ENCODE measurements around the gene KIF1B. TPM values are rescaled to one million over a fixed set of nuclear protein-coding genes. Genes with fewer than 3 reads are reported as not detected.

Gene KIF1B
- total and polyA plus RNA-seq, 4 donors, result 8.4 to 40.9 (median 8.9) TPM

GRCh38 chr1:10212476-10212875 lies 2.1 kb downstream of the KIF1B start:
- Histone ChIP-seq H3K4me3 (ENCODE audit: low read depth in 1 of 3, low read length in 3 of 3) (no peak overlapping the region), H3K27me3 (ENCODE audit: control insufficient read depth in 4 of 4, insufficient read depth in 4 of 4, low read length in 3 of 4) (no peaks in the 10 kb centered on the region), H3K9me3 (ENCODE audit: control insufficient read depth in 4 of 4, low read length in 3 of 4) (no peaks in the 10 kb centered on the region), H3K9ac (ENCODE audit: low read depth in 1 of 2, low read length in 2 of 2) (no peak overlapping the region), H3K4me1 (ENCODE audit: control insufficient read depth in 4 of 4, insufficient read depth in 4 of 4, low read length in 3 of 4) (peaks cover 4 to 35% (median 22%) of the 10 kb centered on the region in 4 donors), H3K27ac (ENCODE audit: low read depth in 1 of 2, low read length in 2 of 2) (no peak overlapping the region), H3K36me3 (ENCODE audit: control insufficient read depth in 4 of 4, insufficient read depth in 3 of 4, low read depth in 1 of 4, low read length in 3 of 4) (peaks cover 0 to 3% (median 0%) of the 10 kb centered on the region in 4 donors)
- 100% methylated on average over 1 of the region's 1 CpG for WGBS
- no peak for DNase-seq (ENCODE audit: low spot score)
- TF ChIP-seq NR2F2 (IDR thresholded peaks at IDR 0.05) (no peak), RXRA (IDR thresholded peaks at IDR 0.05) (no peak), YY1 (IDR thresholded peaks at IDR 0.05) (no peak), EGR1 (IDR thresholded peaks at IDR 0.05; ENCODE audit: low read depth in 2 of 2) (no peak), SP1 (IDR thresholded peaks at IDR 0.05) (no peak), FOXA2 (IDR thresholded peaks at IDR 0.05) (no peak), GABPA (IDR thresholded peaks at IDR 0.05 in 1 of 2, conservative IDR thresholded peaks at IDR 0.05 in 1 of 2) (no peak), RAD21 (IDR thresholded peaks at IDR 0.05) (no peak), MAX (IDR thresholded peaks at IDR 0.05) (no peak), TAF1 (conservative IDR thresholded peaks at IDR 0.05) (no peak), HNF4G (IDR thresholded peaks at IDR 0.05) (no peak), FOXA1 (IDR thresholded peaks at IDR 0.05) (no peak), JUND (IDR thresholded peaks at IDR 0.05) (no peak), ZBTB33 (IDR thresholded peaks at IDR 0.05) (no peak), HNF4A (conservative IDR thresholded peaks at IDR 0.05) (no peak), ATF3 (IDR thresholded peaks at IDR 0.05) (no peak)

DNA sequence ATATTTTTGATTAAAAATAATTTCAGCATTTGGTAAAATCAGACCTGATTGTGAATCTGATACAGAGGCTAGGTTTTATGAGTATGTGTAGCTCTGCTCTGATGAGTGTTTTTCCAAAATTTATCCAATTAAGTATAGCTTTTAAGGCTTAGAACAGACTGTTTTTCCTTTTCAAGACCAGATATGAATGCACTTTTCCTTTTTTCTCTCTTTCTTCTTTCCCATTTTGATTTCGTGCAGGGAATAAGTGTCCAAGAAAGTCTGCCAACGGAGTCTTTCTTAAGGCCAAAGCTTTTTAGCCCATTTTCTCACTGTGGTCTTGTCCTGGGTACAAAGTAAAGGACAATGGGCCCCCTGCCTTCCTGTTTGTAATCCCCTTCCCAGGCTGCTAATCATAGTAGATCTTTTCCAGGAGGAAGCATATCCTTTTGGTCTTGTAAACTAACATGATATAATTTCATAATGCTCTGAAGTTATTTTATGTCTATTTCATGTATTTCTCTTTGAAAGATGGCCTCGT lies 2.9 kb downstream of the KIF1B start:
- Histone ChIP-seq H3K27ac (ENCODE audit: low read depth in 1 of 2, low read length in 2 of 2) (no peak overlapping the region), H3K9ac (ENCODE audit: low read depth in 1 of 2, low read length in 2 of 2) (peak overlapping the region in 1 of 2 donors; percentile 6)
- WGBS, result 76% methylated on average over 3 of the region's 3 CpGs

More for the DNA sequence above, 2.9 kb downstream of the KIF1B start:
- Histone ChIP-seq H3K9me3 (ENCODE audit: control insufficient read depth in 4 of 4, low read length in 3 of 4) (no peaks in the 10 kb centered on the region), H3K4me1 (ENCODE audit: control insufficient read depth in 4 of 4, insufficient read depth in 4 of 4, low read length in 3 of 4) (peaks cover 4 to 41% (median 26%) of the 10 kb centered on the region in 4 donors), H3K36me3 (ENCODE audit: control insufficient read depth in 4 of 4, insufficient read depth in 3 of 4, low read depth in 1 of 4, low read length in 3 of 4) (peaks cover 0 to 3% (median 0%) of the 10 kb centered on the region in 4 donors), H3K4me3 (ENCODE audit: low read depth in 1 of 3, low read length in 3 of 3) (no peak overlapping the region), H3K27me3 (ENCODE audit: control insufficient read depth in 4 of 4, insufficient read depth in 4 of 4, low read length in 3 of 4) (no peaks in the 10 kb centered on the region)
- TF ChIP-seq ZBTB33 (IDR thresholded peaks at IDR 0.05) (no peak), HNF4G (IDR thresholded peaks at IDR 0.05) (no peak), YY1 (IDR thresholded peaks at IDR 0.05) (no peak), RXRA (IDR thresholded peaks at IDR 0.05) (no peak), TAF1 (conservative IDR thresholded peaks at IDR 0.05) (no peak), HNF4A (conservative IDR thresholded peaks at IDR 0.05) (no peak), SP1 (IDR thresholded peaks at IDR 0.05) (no peak), RAD21 (IDR thresholded peaks at IDR 0.05) (no peak), REST (IDR thresholded peaks at IDR 0.05) (no peak), JUND (IDR thresholded peaks at IDR 0.05) (no peak), FOXA1 (IDR thresholded peaks at IDR 0.05) (no peak), EGR1 (IDR thresholded peaks at IDR 0.05; ENCODE audit: low read depth in 2 of 2) (no peak), NR2F2 (IDR thresholded peaks at IDR 0.05) (no peak), GABPA (IDR thresholded peaks at IDR 0.05 in 1 of 2, conservative IDR thresholded peaks at IDR 0.05 in 1 of 2) (no peak)
- TF ChIP-seq, protein P1, sequence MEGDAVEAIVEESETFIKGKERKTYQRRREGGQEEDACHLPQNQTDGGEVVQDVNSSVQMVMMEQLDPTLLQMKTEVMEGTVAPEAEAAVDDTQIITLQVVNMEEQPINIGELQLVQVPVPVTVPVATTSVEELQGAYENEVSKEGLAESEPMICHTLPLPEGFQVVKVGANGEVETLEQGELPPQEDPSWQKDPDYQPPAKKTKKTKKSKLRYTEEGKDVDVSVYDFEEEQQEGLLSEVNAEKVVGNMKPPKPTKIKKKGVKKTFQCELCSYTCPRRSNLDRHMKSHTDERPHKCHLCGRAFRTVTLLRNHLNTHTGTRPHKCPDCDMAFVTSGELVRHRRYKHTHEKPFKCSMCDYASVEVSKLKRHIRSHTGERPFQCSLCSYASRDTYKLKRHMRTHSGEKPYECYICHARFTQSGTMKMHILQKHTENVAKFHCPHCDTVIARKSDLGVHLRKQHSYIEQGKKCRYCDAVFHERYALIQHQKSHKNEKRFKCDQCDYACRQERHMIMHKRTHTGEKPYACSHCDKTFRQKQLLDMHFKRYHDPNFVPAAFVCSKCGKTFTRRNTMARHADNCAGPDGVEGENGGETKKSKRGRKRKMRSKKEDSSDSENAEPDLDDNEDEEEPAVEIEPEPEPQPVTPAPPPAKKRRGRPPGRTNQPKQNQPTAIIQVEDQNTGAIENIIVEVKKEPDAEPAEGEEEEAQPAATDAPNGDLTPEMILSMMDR (IDR thresholded peaks at IDR 0.05; ENCODE audit: low read depth, low read length, missing input control), result no peak
- no peak for DNase-seq (ENCODE audit: low spot score)

Data from liver (tissue), 9 donors.